SK-N-SH treated with all-trans-retinoic acid at 6 μM for 48 hours (cell line): ENCODE measurements around the gene MAML2.

Experiments used
- ATAC-seq: fragments of 200-7000 bp; cut with Tn5 transposase; 3 replicates; pipeline ENCODE4 v1.9.1; 2020; ENCODE audit warnings: mild to moderate bottlenecking, moderate library complexity
- BACH2 ChIP-seq: fragments of 250-450 bp; sonication (Bioruptor Pico); IDR thresholded peaks from 2 replicates; pipeline ENCODE4 v1.9.0; 2021; ENCODE audit warnings: mild to moderate bottlenecking, borderline replicate concordance
- CREB5 ChIP-seq: fragments of 250-450 bp; sonication (Bioruptor Pico); IDR thresholded peaks from 2 replicates; pipeline ENCODE4 v1.5.1; 2020; ENCODE audit warnings: low read depth, mild to moderate bottlenecking, moderate library complexity
- CSDC2 ChIP-seq: fragments of 250-450 bp; sonication (Bioruptor Pico); IDR thresholded peaks from 2 replicates; pipeline ENCODE4 v1.5.0; 2020; ENCODE audit warnings: mild to moderate bottlenecking, moderate library complexity
- CSRNP3 ChIP-seq: fragments of 250-450 bp; sonication (Bioruptor Pico); IDR thresholded peaks from 2 replicates; pipeline ENCODE4 v1.5.1; 2021; ENCODE audit warnings: mild to moderate bottlenecking, moderate library complexity
- ESRRG ChIP-seq: fragments of 250-450 bp; sonication (Bioruptor Pico); IDR thresholded peaks from 2 replicates; pipeline ENCODE4 v1.6.1; 2021; ENCODE audit warnings: mild to moderate bottlenecking
- GLIS3 ChIP-seq: fragments of 250-450 bp; sonication (Bioruptor Pico); IDR thresholded peaks from 2 replicates; pipeline ENCODE4 v1.5.0; 2020; ENCODE audit warnings: mild to moderate bottlenecking, moderate library complexity
- ISL1 ChIP-seq: fragments of 250-450 bp; sonication (Bioruptor Pico); IDR thresholded peaks from 2 replicates; pipeline ENCODE4 v2.1.2; 2022; ENCODE audit warnings: mild to moderate bottlenecking, moderate library complexity
- OSR1 ChIP-seq: fragments of 250-450 bp; sonication (Bioruptor Pico); IDR thresholded peaks from 2 replicates; pipeline ENCODE4 v1.8.0; 2022; ENCODE audit warnings: moderate library complexity, mild to moderate bottlenecking, inconsistent platforms
- PATZ1 ChIP-seq: fragments of 250-450 bp; sonication (Bioruptor Pico); IDR thresholded peaks from 2 replicates; pipeline ENCODE4 v1.8.0; 2020; ENCODE audit warnings: mild to moderate bottlenecking, moderate library complexity, borderline replicate concordance
- POU6F1 ChIP-seq: fragments of 250-450 bp; sonication (Bioruptor Pico); IDR thresholded peaks from 2 replicates; pipeline ENCODE4 v1.8.0; 2021; ENCODE audit warnings: low read depth, mild to moderate bottlenecking, moderate library complexity, borderline replicate concordance
- PPARA ChIP-seq: fragments of 250-450 bp; sonication (Bioruptor Pico); IDR thresholded peaks from 2 replicates; pipeline ENCODE4 v1.5.0; 2020; ENCODE audit warnings: mild to moderate bottlenecking, borderline replicate concordance
- RARB ChIP-seq: fragments of 250-450 bp; sonication (Bioruptor Pico); IDR thresholded peaks from 2 replicates; pipeline ENCODE4 v1.8.0; 2021; ENCODE audit warnings: mild to moderate bottlenecking, moderate library complexity
- SNAI2 ChIP-seq: fragments of 250-450 bp; sonication (Bioruptor Pico); IDR thresholded peaks from 2 replicates; pipeline ENCODE4 v1.5.0; 2020; ENCODE audit warnings: mild to moderate bottlenecking, moderate library complexity
- TCF4 ChIP-seq: fragments of 250-450 bp; sonication (Bioruptor Pico); IDR thresholded peaks from 2 replicates; pipeline ENCODE4 v1.8.0; 2021; ENCODE audit warnings: mild to moderate bottlenecking, moderate library complexity, borderline replicate concordance
- TOX ChIP-seq: fragments of 250-450 bp; sonication (Bioruptor Pico); IDR thresholded peaks from 2 replicates; pipeline ENCODE4 v1.8.0; 2021; ENCODE audit warnings: mild to moderate bottlenecking, moderate library complexity, borderline replicate concordance
- TSHZ2 ChIP-seq: fragments of 250-450 bp; sonication (Bioruptor Pico); IDR thresholded peaks from 2 replicates; pipeline ENCODE4 v1.5.0; 2020; ENCODE audit warnings: mild to moderate bottlenecking, moderate library complexity
- ZC3H10 ChIP-seq: fragments of 250-450 bp; sonication (Bioruptor Pico); IDR thresholded peaks from 2 replicates; pipeline ENCODE4 v1.5.1; 2021; ENCODE audit warnings: mild to moderate bottlenecking, moderate library complexity
- ZFP3 ChIP-seq: fragments of 250-450 bp; sonication (Bioruptor Pico); IDR thresholded peaks from 2 replicates; pipeline ENCODE4 v1.5.0; 2020; ENCODE audit warnings: mild to moderate bottlenecking, moderate library complexity
- ZFP30 ChIP-seq: fragments of 450-650 bp; formaldehyde crosslinking; IDR thresholded peaks from 2 replicates; pipeline ENCODE4 v1.5.0; 2022; ENCODE audit warnings: mild to moderate bottlenecking, moderate library complexity
- ZNF565 ChIP-seq: fragments of 450-650 bp; formaldehyde crosslinking; conservative IDR thresholded peaks from 2 replicates; pipeline ENCODE4 v1.5.0; 2020; ENCODE audit warnings: low read depth, mild to moderate bottlenecking, moderate library complexity
- ZNF70 ChIP-seq: fragments of 450-650 bp; formaldehyde crosslinking; IDR thresholded peaks from 2 replicates; pipeline ENCODE4 v1.5.0; 2020; ENCODE audit warnings: mild to moderate bottlenecking, moderate library complexity
- ZNF8 ChIP-seq: fragments of 450-650 bp; formaldehyde crosslinking; IDR thresholded peaks from 2 replicates; pipeline ENCODE4 v1.5.0; 2020; ENCODE audit warnings: mild to moderate bottlenecking, moderate library complexity

MAML2 gene

GRCh38 chr11:96280444-96280843 lies 62.6 kb downstream of the MAML2 start:
- no peak for ATAC-seq
- no peak for TF ChIP-seq TCF4
- no peak for TF ChIP-seq CREB5 (CRISPR knock-in tag)
- no peak for TF ChIP-seq ZNF565 (CRISPR knock-in tag)
- TF ChIP-seq ZFP30: no peak
- no peak for TF ChIP-seq RARB (CRISPR knock-in tag)
- TF ChIP-seq ZNF8: no peak
- no peak for TF ChIP-seq ZNF70
- TF ChIP-seq SNAI2: no peak
- no peak for TF ChIP-seq ZFP3 (CRISPR knock-in tag)
- no peak for TF ChIP-seq ESRRG
- no peak for TF ChIP-seq TSHZ2 (CRISPR knock-in tag)
- TF ChIP-seq OSR1 (CRISPR knock-in tag): no peak
- no peak for TF ChIP-seq ZC3H10 (CRISPR knock-in tag)
- no peak for TF ChIP-seq CSRNP3 (CRISPR knock-in tag)

- ATAC-seq: no peak
- TF ChIP-seq ISL1 (CRISPR knock-in tag) (no peak), BACH2 (no peak), PATZ1 (CRISPR knock-in tag) (no peak), ZNF565 (CRISPR knock-in tag) (no peak), POU6F1 (CRISPR knock-in tag) (no peak), RARB (CRISPR knock-in tag) (no peak), ESRRG (no peak), SNAI2 (no peak), ZFP30 (no peak), GLIS3 (no peak), ZNF70 (no peak), CSDC2 (CRISPR knock-in tag) (no peak), TOX (CRISPR knock-in tag) (no peak), CREB5 (CRISPR knock-in tag) (no peak), OSR1 (CRISPR knock-in tag) (no peak), PPARA (no peak), ZC3H10 (CRISPR knock-in tag) (no peak), TSHZ2 (CRISPR knock-in tag) (no peak), TCF4 (no peak), CSRNP3 (CRISPR knock-in tag) (no peak)
These were observed 63.1 kb downstream of the MAML2 start for GRCh38 chr11:96279896-96280290.
